GM19467 (cell line): Measurements from ENCODE around the gene DHRS4L2.
"Not testable (repeated sequence)": the region's sequence is repeated elsewhere in the genome, so short reads cannot be mapped to it uniquely, and the experiment has no call there.

Experiments used
- ATAC-seq: cut with Tn5 transposase; IDR thresholded peaks from one replicate; pipeline ENCODE4 v1.9.1; 2021; ENCODE audit warnings: mild to moderate bottlenecking, moderate library complexity; ENCODE audit not compliant: unreplicated experiment

The DHRS4L2 gene

GRCh38 chr14:23970283-23970659 is 18.5 kb upstream of the DHRS4L2 start:
- not testable (repeated sequence) for ATAC-seq

GRCh38 chr14:23973178-23973577 is 15.6 kb upstream of the DHRS4L2 start:
- not testable (repeated sequence) for ATAC-seq

- ATAC-seq = not testable (repeated sequence)
These were observed 14.7 kb upstream of the DHRS4L2 start for GRCh38 chr14:23974041-23974440.

GRCh38 chr14:23977208-23977607 is 11.5 kb upstream of the DHRS4L2 start:
- ATAC-seq = not testable (repeated sequence)

- ATAC-seq = not testable (repeated sequence)
These were observed 6.5 kb upstream of the DHRS4L2 start for GRCh38 chr14:23981951-23982813.

- no peak for ATAC-seq
These were observed 3.7 kb upstream of the DHRS4L2 start for GRCh38 chr14:23984891-23985602.

- ATAC-seq = peak; percentile 8
These were observed 514 bp upstream of the DHRS4L2 start for GRCh38 chr14:23988223-23988606.

GRCh38 chr14:23989734-23990445 is 1.2 kb downstream of the DHRS4L2 start:
- not testable (repeated sequence) for ATAC-seq

GRCh38 chr14:23990961-23991360 is 2.2 kb downstream of the DHRS4L2 start:
- ATAC-seq = not testable (repeated sequence)

GRCh38 chr14:23993042-23993441 is 4.3 kb downstream of the DHRS4L2 start:
- ATAC-seq = not testable (repeated sequence)

- ATAC-seq = not testable (repeated sequence)
These were observed 7.3 kb downstream of the DHRS4L2 start for GRCh38 chr14:23996009-23996408.

- not testable (repeated sequence) for ATAC-seq
These were observed 8.1 kb downstream of the DHRS4L2 start for GRCh38 chr14:23996825-23997224.

- not testable (repeated sequence) for ATAC-seq
These were observed 10.9 kb downstream of the DHRS4L2 start for GRCh38 chr14:23999640-24000039.

GRCh38 chr14:24001078-24001477 is 12.3 kb downstream of the DHRS4L2 start:
- ATAC-seq = not testable (repeated sequence)

- not testable (repeated sequence) for ATAC-seq
These were observed 12.9 kb downstream of the DHRS4L2 start for GRCh38 chr14:24001679-24002078.

GRCh38 chr14:24006471-24006816 is 17.7 kb downstream of the DHRS4L2 start:
- not testable (repeated sequence) for ATAC-seq

GRCh38 chr14:24006817-24007652 is 18.3 kb downstream of the DHRS4L2 start:
- not testable (repeated sequence) for ATAC-seq

GRCh38 chr14:24011051-24011450 is 22.3 kb downstream of the DHRS4L2 start:
- no peak for ATAC-seq

- ATAC-seq = not testable (repeated sequence)
These were observed 24.1 kb downstream of the DHRS4L2 start for GRCh38 chr14:24012726-24013273.
